RPMI8226 (cell line): ENCODE results near the gene EXOC2.
"Not testable (repeated sequence)": the region's sequence is repeated elsewhere in the genome, so short reads cannot be mapped to it uniquely, and the experiment has no call there.

ENCODE experiments used
- DNase-seq: peaks from one replicate; pipeline ENCODE4 v3.0.0-alpha.2; 2015

EXOC2 gene

GRCh38 chr6:633611-634010, 59.3 kb downstream of the EXOC2 start:
- DNase-seq, result no peak

GRCh38 chr6:628766-629165, 64.2 kb downstream of the EXOC2 start:
- DNase-seq, result peak; percentile 26

GRCh38 chr6:626236-626635, 66.7 kb downstream of the EXOC2 start:
- no peak for DNase-seq

- no peak for DNase-seq
Observed at GRCh38 chr6:624979-625378, 68.0 kb downstream of the EXOC2 start.

- no peak for DNase-seq
Observed at GRCh38 chr6:622462-622861, 70.5 kb downstream of the EXOC2 start.

- DNase-seq, result no peak
Observed at GRCh38 chr6:621931-622330, 71.0 kb downstream of the EXOC2 start.

- no peak for DNase-seq
Observed at GRCh38 chr6:620950-621349, 72.0 kb downstream of the EXOC2 start.

- no peak for DNase-seq
Observed at GRCh38 chr6:620166-620565, 72.8 kb downstream of the EXOC2 start.

- no peak for DNase-seq
Observed at GRCh38 chr6:617456-618100, 75.4 kb downstream of the EXOC2 start.

- no peak for DNase-seq
Observed at GRCh38 chr6:613981-614380, 79.0 kb downstream of the EXOC2 start.

GRCh38 chr6:611928-612327, 81.0 kb downstream of the EXOC2 start:
- DNase-seq, result no peak

- DNase-seq, result no peak
Observed at GRCh38 chr6:610882-611281, 82.1 kb downstream of the EXOC2 start.

- DNase-seq, result no peak
Observed at GRCh38 chr6:609905-610304, 83.0 kb downstream of the EXOC2 start.

GRCh38 chr6:606829-607379, 86.0 kb downstream of the EXOC2 start:
- no peak for DNase-seq

- DNase-seq, result not testable (repeated sequence)
Observed at GRCh38 chr6:605895-606294, 87.0 kb downstream of the EXOC2 start.

- DNase-seq, result no peak
Observed at GRCh38 chr6:604579-604978, 88.4 kb downstream of the EXOC2 start.

GRCh38 chr6:603265-603664, 89.7 kb downstream of the EXOC2 start:
- no peak for DNase-seq

- no peak for DNase-seq
Observed at GRCh38 chr6:599576-600448, 93.1 kb downstream of the EXOC2 start.

GRCh38 chr6:593907-594212, 99.1 kb downstream of the EXOC2 start:
- DNase-seq, result no peak

- peak; percentile 84 for DNase-seq
Observed at GRCh38 chr6:593139-593906, 99.6 kb downstream of the EXOC2 start.

- DNase-seq, result no peak
Observed at GRCh38 chr6:589090-589489, 103.8 kb downstream of the EXOC2 start.

- no peak for DNase-seq
Observed at GRCh38 chr6:586553-586952, 106.4 kb downstream of the EXOC2 start.

GRCh38 chr6:583635-584034, 109.3 kb downstream of the EXOC2 start:
- DNase-seq, result no peak

- no peak for DNase-seq
Observed at GRCh38 chr6:583116-583515, 109.8 kb downstream of the EXOC2 start.
